HG03280 (cell line): Measurements from ENCODE around the gene C1QTNF8.
"Not testable (repeated sequence)": the region's sequence is repeated elsewhere in the genome, so short reads cannot be mapped to it uniquely, and the experiment has no call there.

Experiments used
- ATAC-seq: cut with Tn5 transposase; IDR thresholded peaks from one replicate; pipeline ENCODE4 v1.9.1; 2021; ENCODE audit warnings: mild to moderate bottlenecking, moderate library complexity; ENCODE audit not compliant: unreplicated experiment

C1QTNF8 gene

GRCh38 chr16:1095450-1096168 is 435 bp downstream of the C1QTNF8 start:
- ATAC-seq: no peak

GRCh38 chr16:1094601-1095449 is 1.2 kb downstream of the C1QTNF8 start:
- no peak for ATAC-seq

GRCh38 chr16:1094124-1094479 is 1.9 kb downstream of the C1QTNF8 start:
- no peak for ATAC-seq

- ATAC-seq: no peak
Measured at GRCh38 chr16:1093284-1094123, 2.5 kb downstream of the C1QTNF8 start.

GRCh38 chr16:1092685-1093283 is 3.3 kb downstream of the C1QTNF8 start:
- ATAC-seq: not testable (repeated sequence)

- no peak for ATAC-seq
Measured at GRCh38 chr16:1091992-1092552, 4.0 kb downstream of the C1QTNF8 start.

GRCh38 chr16:1090620-1091587 is 5.1 kb downstream of the C1QTNF8 start:
- no peak for ATAC-seq

GRCh38 chr16:1089822-1090619 is 6.0 kb downstream of the C1QTNF8 start:
- no peak for ATAC-seq

- ATAC-seq: no peak
Measured at GRCh38 chr16:1089439-1089821, 6.6 kb downstream of the C1QTNF8 start.

- ATAC-seq: no peak
Measured at GRCh38 chr16:1088295-1089170, 7.5 kb downstream of the C1QTNF8 start.

- not testable (repeated sequence) for ATAC-seq
Measured at GRCh38 chr16:1086443-1086842, 9.6 kb downstream of the C1QTNF8 start.

GRCh38 chr16:1084971-1085370 is 11.1 kb downstream of the C1QTNF8 start:
- no peak for ATAC-seq

GRCh38 chr16:1082952-1083675 is 12.9 kb downstream of the C1QTNF8 start:
- ATAC-seq: no peak

GRCh38 chr16:1082266-1082951 is 13.6 kb downstream of the C1QTNF8 start:
- no peak for ATAC-seq

- no peak for ATAC-seq
Measured at GRCh38 chr16:1081734-1082265, 14.2 kb downstream of the C1QTNF8 start.
